HG03442 (cell line): ENCODE data around the gene ROR1.
A peak's percentile ranks its signal among the peaks of the same experiment; 100 is the strongest.

Experiments used
- ATAC-seq: cut with Tn5 transposase; IDR thresholded peaks from one replicate; pipeline ENCODE4 v1.9.1; 2021; ENCODE audit warnings: mild to moderate bottlenecking, moderate library complexity; ENCODE audit not compliant: unreplicated experiment

ROR1 gene

GRCh38 chr1:63877816-63878215 is 104.0 kb downstream of the ROR1 start:
- ATAC-seq: no peak

- no peak for ATAC-seq
These were observed 105.1 kb downstream of the ROR1 start for GRCh38 chr1:63878932-63879331.

GRCh38 chr1:63880958-63881576 is 107.2 kb downstream of the ROR1 start:
- no peak for ATAC-seq

- no peak for ATAC-seq
These were observed 108.4 kb downstream of the ROR1 start for GRCh38 chr1:63882048-63882704.

DNA sequence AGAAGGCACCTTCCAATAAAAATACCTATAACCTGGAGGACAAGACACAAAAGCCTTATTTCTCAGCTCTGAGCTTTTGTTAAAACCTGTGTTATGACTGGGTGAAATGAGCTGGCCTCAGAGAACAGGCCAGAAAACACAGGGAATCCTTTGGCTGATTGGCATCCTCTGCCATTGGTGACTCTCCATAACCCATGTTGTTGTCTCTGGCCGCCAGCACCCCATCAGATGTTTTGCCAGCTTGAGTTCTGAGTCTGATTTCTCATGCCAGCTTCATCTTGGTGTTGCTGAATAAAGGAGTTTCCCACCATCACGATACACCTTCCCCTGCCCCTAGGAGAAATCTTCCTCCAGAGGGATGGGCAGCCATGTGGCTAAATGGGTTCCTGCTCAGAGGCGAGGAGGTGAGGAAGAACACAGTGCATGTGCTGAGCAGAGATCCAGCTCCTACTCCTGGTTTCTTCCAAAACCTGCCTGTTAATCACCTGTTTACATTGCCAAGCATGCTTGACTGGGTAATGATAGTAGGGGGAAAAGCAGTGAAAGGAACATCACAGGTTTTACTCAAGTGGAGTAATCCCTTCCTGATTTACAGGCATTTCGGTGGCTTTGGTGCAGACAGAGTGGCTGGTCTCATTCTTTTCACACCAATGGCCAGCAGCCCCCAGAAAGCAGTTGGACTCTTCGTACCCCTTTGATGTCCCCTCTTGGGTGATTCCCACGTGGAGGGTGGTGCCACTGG is 109.8 kb downstream of the ROR1 start:
- no peak for ATAC-seq

GRCh38 chr1:63884486-63884885 is 110.7 kb downstream of the ROR1 start:
- no peak for ATAC-seq

- no peak for ATAC-seq
These were observed 112.1 kb downstream of the ROR1 start for GRCh38 chr1:63885899-63886298.

- no peak for ATAC-seq
These were observed 112.5 kb downstream of the ROR1 start for GRCh38 chr1:63886340-63886739.

GRCh38 chr1:63887809-63888208 is 114.0 kb downstream of the ROR1 start:
- no peak for ATAC-seq

GRCh38 chr1:63888984-63889383 is 115.2 kb downstream of the ROR1 start:
- ATAC-seq: no peak

DNA sequence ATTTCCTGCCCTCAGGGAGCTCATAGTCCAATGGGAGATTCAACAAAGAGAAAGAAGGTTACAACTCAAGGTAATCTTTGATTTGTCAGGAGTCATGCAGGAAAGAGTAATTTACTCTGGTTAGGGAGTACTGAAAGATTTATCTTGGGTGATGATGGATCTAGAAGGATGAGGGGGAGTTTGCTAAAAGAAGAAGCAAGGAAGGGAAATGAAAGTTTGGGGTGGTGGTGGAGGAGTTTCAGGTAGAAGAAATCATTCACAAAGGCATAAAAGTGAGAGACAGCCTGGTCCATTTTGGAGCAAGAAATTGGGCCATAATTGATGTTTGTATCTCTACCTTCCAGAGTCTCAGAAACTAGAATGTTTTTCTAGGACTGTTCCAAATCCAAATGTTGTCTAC is 116.7 kb downstream of the ROR1 start:
- no peak for ATAC-seq

DNA sequence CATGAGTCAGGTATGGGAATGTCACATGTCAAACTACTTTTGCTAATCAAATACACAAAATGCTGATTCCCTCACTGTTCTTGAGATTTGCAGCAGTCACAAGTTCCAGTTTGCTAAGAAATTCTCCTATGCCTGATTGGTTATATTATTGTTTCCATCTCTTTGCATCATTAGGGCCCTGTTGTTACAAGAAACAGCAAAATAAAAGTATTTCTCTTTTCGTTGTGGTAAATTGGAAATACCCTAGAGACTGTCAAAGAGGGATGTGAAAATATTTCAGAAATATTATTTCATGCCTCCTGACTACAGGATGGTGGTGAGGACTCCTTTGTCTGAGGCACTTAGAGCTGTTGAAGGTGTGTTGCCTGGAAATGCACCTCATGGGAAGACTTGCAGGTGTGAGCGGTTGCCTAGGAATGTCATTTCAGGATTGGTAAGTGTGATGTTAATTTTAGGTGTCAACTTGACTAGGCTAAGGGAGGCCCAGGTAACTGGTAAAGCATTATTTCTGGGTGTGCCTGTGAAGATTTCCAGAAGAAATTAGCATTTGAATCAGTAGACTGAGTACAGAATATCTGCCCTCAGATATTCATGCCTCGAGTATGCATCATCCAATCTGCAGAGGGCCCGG is 117.4 kb downstream of the ROR1 start:
- ATAC-seq: no peak

- ATAC-seq: peak; percentile 99
These were observed 119.0 kb downstream of the ROR1 start for GRCh38 chr1:63892632-63893395.

GRCh38 chr1:63893976-63894375 is 120.2 kb downstream of the ROR1 start:
- no peak for ATAC-seq

DNA sequence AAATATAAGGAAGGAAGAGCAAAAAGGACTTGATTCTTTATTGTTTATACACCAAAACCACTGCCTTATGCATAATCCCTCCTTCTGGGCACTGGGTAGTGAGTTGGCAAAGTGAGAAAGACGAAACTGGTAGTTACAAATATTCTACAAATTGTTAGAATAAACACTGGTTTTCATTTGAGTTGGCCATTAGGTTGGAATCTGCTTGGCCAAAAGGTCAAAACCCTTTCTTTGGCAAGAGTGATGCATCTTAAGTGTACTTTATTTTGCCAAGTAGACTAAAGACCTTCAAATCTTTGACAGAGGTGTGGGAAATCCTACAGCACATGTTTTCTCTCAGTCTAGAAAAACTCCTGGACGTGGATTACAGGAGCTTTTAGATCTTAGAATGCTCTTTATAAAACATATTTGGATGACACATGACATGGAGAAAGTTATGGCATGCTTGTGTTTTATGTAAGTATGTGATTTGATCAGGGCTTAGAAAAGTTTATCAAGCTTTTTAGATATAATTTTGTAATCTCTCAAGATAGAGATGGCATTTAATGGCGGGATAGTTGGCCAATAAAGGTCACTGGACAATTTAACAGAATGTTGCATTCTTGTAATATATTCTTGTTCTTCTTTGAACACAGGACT is 120.9 kb downstream of the ROR1 start:
- no peak for ATAC-seq

DNA sequence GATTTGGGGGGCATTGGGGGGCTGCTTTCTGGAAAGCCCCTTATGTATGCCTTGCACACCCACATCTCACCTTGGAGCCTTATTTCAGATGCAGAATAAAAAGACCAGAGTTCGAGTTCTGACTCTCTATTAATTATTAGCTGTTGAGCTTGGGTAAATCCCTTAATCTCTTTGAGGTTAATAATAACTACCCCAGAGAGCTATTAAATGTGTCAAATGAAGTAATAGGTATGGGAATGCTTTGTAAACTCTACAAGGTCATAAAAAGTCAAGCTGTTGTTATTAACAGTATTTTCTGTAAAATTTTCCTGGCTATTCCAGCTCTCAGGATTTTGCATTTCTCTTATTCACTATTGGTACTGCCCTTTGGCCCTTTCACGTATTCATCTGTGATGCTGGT is 122.9 kb downstream of the ROR1 start:
- no peak for ATAC-seq

GRCh38 chr1:63898428-63899196 is 124.8 kb downstream of the ROR1 start:
- no peak for ATAC-seq

DNA sequence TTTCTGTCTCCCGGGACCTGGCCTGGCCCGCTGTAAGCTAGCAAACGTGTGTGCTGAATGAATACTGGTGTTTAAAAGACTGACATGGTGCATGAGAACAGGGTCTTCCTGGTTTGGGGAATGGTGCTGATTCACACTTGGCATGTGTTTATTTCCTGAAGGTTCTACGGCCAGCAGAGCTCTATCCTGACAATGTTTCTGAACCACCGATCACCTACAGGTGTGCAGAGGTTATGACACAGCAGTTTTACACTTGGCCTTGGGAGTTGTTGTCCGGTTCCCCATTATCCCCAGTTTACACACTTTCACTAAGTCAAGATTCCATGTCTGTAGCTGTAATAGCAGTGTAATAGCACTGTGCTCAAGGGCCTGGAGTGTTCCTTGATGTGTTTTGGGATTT is 127.3 kb downstream of the ROR1 start:
- no peak for ATAC-seq

DNA sequence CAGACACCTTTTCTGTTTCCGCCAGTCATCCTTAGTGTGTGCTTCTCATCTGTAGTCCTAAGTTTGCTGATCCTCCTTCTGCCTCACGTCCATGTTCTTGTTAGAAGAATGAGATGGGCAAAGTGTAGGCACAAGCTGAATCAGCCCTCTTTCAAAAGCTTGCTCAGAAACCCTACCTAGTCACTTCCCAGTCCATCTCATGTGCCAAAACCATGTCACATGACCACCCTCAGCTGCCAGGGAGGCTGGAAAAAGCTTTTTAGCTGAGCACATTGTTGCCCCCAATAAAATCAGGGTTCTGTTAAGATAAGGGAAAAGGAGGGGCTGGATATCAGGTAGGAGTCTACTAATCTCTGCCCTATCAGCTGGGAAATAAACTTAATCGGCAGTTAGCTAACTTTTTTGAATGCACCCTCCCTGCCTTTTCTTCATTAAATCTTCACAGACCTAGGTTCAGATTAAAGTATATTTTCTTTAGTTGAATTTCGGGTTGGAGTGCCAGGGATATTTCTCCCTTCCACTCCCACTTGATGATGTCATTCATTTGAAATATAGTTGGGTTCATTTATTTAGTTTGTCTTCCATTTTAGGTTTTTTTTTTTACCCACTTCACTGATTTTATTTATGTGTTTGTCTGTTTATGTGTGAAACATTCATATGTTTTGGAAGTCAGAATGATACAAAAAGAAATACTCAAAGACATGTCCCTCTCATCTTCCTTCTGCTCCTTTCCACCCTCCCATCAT is 129.2 kb downstream of the ROR1 start:
- ATAC-seq: no peak
